Erythroblast (primary cell): ENCODE measurements around the gene MED22.

Experiments used
- GATA1 ChIP-seq: IDR thresholded peaks from 2 replicates; pipeline ENCODE4 v1.6.1; 2011; ENCODE audit warnings: low read depth, mild to moderate bottlenecking, control low read depth, low read length, moderate library complexity
- POLR2A ChIP-seq: IDR thresholded peaks from 2 replicates; pipeline ENCODE4 v1.6.1; 2011; ENCODE audit warnings: mild to moderate bottlenecking, low read length

- TF ChIP-seq POLR2A (no peak), GATA1 (no peak)
These were observed 1.0 kb upstream of the MED22 start for GRCh38 chr9:133348718-133349573.
